ENCODE measurements around the gene GLB1L.
A peak's percentile ranks its signal among the peaks of the same experiment; 100 is the strongest.

Gene GLB1L

GRCh38 chr2:219230059-219230540 lies 15.1 kb downstream of the GLB1L start:
- H3K4me3 ChIP-seq = peak overlapping the region; percentile 62 to 77
- DNase-seq = peak in 1 of 2 donors; percentile 79
- H3K27me3 ChIP-seq = no peaks in the 10 kb centered on the region
- intact Hi-C loops (cut with DNase I; ENCODE audit: low total_unique reads) = loop anchor here (2.0 kb wide), 1 partner anchor 15 kb away; the partner anchor contains the start of genes GLB1L and STK16
- peak overlapping the region; percentile 93 to 96 for H3K27ac ChIP-seq
- no peaks in the 10 kb centered on the region for H3K9me3 ChIP-seq
- H3K36me3 ChIP-seq = peaks cover 39 to 54% (median 54%) of the 10 kb centered on the region in 3 donors
- H3K4me1 ChIP-seq = peaks cover 5 to 44% (median 26%) of the 10 kb centered on the region in 4 donors
- TF ChIP-seq CTCF (IDR thresholded peaks at IDR 0.05) = no peak

DNA sequence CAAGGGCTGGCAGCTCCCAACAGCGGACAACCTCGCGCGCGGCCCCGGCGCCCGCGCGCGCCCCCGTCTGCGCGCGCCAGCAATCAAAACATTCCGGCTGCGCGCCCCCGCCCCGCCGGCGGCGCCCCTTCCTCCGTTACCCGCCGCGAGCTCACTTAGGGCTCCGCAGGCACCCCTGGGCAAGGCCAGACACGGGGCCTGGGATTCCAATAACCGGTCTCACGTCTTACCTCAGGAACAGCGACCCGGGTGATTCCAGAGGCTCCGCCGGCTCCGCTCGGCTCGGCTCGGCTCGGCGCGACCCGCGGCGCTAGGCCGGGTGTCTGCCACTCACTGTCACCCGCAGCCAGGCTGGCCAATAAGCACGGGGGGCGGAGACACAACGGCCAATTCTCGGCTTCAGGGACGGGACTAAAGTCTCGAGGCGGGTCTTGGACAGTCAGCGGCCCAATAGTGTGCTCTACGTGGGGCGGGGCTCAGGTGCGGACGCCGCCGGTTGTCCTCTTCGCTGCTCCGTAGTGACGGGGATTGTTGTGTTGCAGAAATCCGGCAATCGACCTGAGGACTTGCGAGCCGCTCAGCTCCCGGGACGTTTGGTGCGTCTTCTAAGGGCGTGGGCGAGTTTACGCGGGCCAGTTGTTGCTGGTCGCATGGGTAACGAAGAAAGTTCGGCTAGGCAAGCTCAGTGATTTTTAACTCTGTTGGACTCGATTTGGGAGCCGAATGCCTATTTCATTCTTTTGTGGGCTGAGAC lies 15.8 kb downstream of the GLB1L start, which contains the start of the genes ANKZF1 and ATG9A:
TSS of gene ANKZF1 (plus strand) at position 502 of the 754 bp plus-strand sequence. CDS start 452 bp downstream, outside the sequence.
TSS of gene ATG9A (minus strand) at position 332 of the 754 bp plus-strand sequence. CDS start 1,612 bp downstream, outside the sequence.
- Histone ChIP-seq H3K9me3 (no peaks in the 10 kb centered on the region), H3K27me3 (no peaks in the 10 kb centered on the region), H3K4me1 (peaks cover 5 to 44% (median 26%) of the 10 kb centered on the region in 4 donors), H3K36me3 (peaks cover 39 to 54% (median 54%) of the 10 kb centered on the region in 3 donors), H3K4me3 (peak within 1 kb of the TSS; percentile 62 to 77), H3K27ac (peak within 1 kb of the TSS; percentile 93 to 96)
- TF ChIP-seq CTCF (IDR thresholded peaks at IDR 0.05) = peak in 1 of 2 experiments; percentile 32
- DNase-seq = peak; percentile 99 to 100
- intact Hi-C loops (cut with DNase I; ENCODE audit: low total_unique reads) = loop anchor here (2.0 to 10.0 kb wide), 2 partner anchors 15 to 65 kb away; partner anchors contain the start of genes GLB1L and STK16

DNA sequence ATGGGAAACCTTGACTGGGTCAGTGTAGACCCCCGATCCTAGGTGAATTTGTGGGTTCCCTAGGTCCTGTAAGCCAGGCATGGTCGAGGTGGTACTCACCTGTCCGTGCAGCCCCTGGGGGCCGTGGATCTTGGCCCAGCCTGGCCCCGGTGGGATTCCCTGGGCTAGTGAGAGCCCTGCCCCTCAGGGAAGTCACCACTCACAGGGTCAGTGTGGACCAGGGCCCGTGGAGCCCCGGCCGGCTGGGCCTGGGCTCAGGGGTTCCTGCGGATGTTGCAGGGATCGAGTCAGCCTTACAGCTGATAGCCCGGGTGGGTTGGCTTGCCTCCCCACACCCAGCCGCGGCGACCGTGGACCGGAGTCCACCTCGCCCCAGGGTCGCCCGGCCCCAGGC lies 16.3 kb downstream of the GLB1L start:
- intact Hi-C loops (cut with DNase I; ENCODE audit: low total_unique reads) = loop anchor here (10.0 kb wide), 1 partner anchor 66 kb away; no protein-coding TSS in a partner anchor
- no peak for TF ChIP-seq CTCF (IDR thresholded peaks at IDR 0.05)
- H3K27me3 ChIP-seq = no peaks in the 10 kb centered on the region
- peak overlapping the region; percentile 62 to 77 for H3K4me3 ChIP-seq
- H3K9me3 ChIP-seq = no peaks in the 10 kb centered on the region
- peaks cover 5 to 44% (median 26%) of the 10 kb centered on the region in 4 donors for H3K4me1 ChIP-seq
- no peak for DNase-seq
- peaks cover 39 to 54% (median 54%) of the 10 kb centered on the region in 3 donors for H3K36me3 ChIP-seq
- peak overlapping the region; percentile 93 to 96 for H3K27ac ChIP-seq

GRCh38 chr2:219228041-219228910 lies 17.0 kb downstream of the GLB1L start:
- TF ChIP-seq CTCF (IDR thresholded peaks at IDR 0.05) = no peak
- intact Hi-C loops (cut with DNase I; ENCODE audit: low total_unique reads) = loop anchor here (10.0 kb wide), 1 partner anchor 67 kb away; no protein-coding TSS in a partner anchor

DNA sequence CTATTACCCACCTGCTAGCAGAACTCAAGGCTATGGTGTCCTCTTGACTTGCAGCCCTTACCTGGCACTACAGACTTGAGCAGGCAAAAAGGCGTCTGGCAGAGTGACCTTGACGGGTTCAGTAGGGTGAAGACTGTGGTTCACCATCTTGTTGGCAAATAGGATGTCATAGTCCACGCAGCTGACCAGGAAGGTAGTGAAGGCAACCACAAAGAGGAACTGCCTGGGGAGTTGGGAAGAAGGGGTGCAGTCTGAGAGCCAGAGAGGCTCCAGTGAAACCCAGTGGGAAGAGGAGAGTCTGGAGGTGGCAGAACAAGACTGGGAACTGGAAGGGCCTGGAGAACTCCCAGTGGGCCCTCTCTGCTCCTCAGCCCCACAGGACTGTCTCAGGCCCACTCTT lies 19.9 kb downstream of the GLB1L start:
- peaks cover 54 to 71% (median 69%) of the 10 kb centered on the region in 3 donors for H3K36me3 ChIP-seq
- intact Hi-C loops (cut with DNase I; ENCODE audit: low total_unique reads) = loop anchor here (10.0 kb wide), 1 partner anchor 69 kb away; no protein-coding TSS in a partner anchor
- no peaks in the 10 kb centered on the region for H3K27me3 ChIP-seq
- TF ChIP-seq CTCF (IDR thresholded peaks at IDR 0.05) = no peak
- no peak overlapping the region for H3K4me3 ChIP-seq
- H3K4me1 ChIP-seq = peaks cover 0 to 30% (median 17%) of the 10 kb centered on the region in 4 donors
- no peak for DNase-seq
- H3K27ac ChIP-seq = no peak overlapping the region
- no peaks in the 10 kb centered on the region for H3K9me3 ChIP-seq

More at GRCh38 chr2:219228041-219228910, 17.0 kb downstream of the GLB1L start:
- H3K9me3 ChIP-seq = no peaks in the 10 kb centered on the region
- H3K4me1 ChIP-seq = peaks cover 5 to 44% (median 26%) of the 10 kb centered on the region in 4 donors
- H3K27me3 ChIP-seq = no peaks in the 10 kb centered on the region
- peak overlapping the region; percentile 62 to 77 for H3K4me3 ChIP-seq
- DNase-seq = no peak
- H3K36me3 ChIP-seq = peaks cover 39 to 54% (median 54%) of the 10 kb centered on the region in 3 donors
- peak overlapping the region; percentile 93 to 96 for H3K27ac ChIP-seq
